ENCODE results near the gene NAA40.

The NAA40 gene

DNA sequence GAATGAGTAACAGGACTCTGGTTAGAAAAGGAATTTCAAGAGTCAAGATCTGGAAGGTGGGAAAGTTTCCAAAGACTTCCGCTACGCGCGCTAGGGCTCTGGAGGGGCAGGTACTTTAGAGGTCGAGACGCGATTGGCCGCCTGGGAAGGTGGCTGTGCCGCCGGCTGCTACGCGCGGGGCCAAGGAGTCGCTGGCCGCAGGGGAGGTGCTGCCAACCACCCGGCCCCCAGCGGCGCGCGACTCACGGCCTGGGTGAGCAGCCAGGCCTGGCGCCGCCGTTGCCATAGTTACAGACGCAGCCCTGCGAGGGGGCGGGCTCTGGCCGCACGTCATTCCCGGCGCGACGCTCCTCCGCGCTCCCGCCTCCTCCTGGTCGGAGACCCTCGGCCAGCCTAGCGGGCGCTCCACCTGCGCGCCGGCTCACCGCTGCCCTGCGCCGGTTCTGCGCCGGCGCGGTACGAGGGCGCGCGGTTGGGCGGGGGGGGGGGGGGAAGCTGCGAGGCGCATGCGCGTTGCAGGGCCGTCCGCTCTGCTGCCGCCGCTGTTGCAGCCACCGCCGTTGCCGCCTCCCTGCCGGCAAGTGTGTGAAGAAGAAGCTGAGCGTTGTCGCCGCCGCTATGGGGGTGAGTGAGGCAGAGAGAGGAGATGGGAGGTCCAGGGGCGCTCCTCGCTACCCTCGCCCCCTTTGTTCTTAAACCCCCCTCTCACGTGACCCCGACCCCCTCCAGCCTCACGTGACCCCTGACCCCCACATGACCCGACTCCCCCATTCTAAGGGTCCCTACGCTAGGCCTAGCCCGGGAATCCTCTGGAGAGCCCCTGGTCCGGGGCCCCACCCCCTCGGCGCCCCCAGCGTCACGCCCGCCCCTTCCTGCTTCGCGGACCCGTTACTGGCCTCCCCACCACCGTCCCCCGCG lies at the start of gene NAA40:
Gene NAA40, plus strand, starts transcription at position 524 of the 918 bp plus-strand sequence. Its CDS starts 95 bp downstream, at position 619.
- H2AFZ ChIP-seq (ENCODE audit: low read length): peak within 1 kb of the TSS; percentile 93
- H4K20me1 ChIP-seq (ENCODE audit: insufficient read depth, low read length, poor library complexity, severe bottlenecking): peaks cover 28% of the 10 kb centered on the region
- no peaks in the 10 kb centered on the region for H3K27me3 ChIP-seq (ENCODE audit: insufficient read depth, low read length, poor library complexity, severe bottlenecking)
- no peaks in the 10 kb centered on the region for H3K36me3 ChIP-seq (ENCODE audit: insufficient read depth, low read length)
- peak within 1 kb of the TSS; percentile 98 for H3K9ac ChIP-seq (ENCODE audit: low read depth, low read length, poor library complexity, severe bottlenecking)
- H3F3A ChIP-seq (ENCODE audit: low read depth): no peaks in the 10 kb centered on the region
- H3K4me2 ChIP-seq (ENCODE audit: low read depth, low read length, poor library complexity, severe bottlenecking): peak within 1 kb of the TSS; percentile 89
- H3K79me2 ChIP-seq (ENCODE audit: insufficient read depth, low read length): peaks cover 49% of the 10 kb centered on the region
- no peaks in the 10 kb centered on the region for H3K9me2 ChIP-seq (replicated peaks; ENCODE audit: low read depth, low read length)
- no peaks in the 10 kb centered on the region for H3K9me3 ChIP-seq (ENCODE audit: insufficient read depth, low read depth, low read length)
- peak within 1 kb of the TSS; percentile 92 for H3K4me3 ChIP-seq (ENCODE audit: low read length, poor library complexity, severe bottlenecking)
- H3K4me1 ChIP-seq (ENCODE audit: insufficient read depth, low read length, poor library complexity, severe bottlenecking): peaks cover 29% of the 10 kb centered on the region
- no peak for TF ChIP-seq EZH2phosphoT487 (IDR thresholded peaks at IDR 0.05; ENCODE audit: borderline replicate concordance)
- TF ChIP-seq, protein P1, sequence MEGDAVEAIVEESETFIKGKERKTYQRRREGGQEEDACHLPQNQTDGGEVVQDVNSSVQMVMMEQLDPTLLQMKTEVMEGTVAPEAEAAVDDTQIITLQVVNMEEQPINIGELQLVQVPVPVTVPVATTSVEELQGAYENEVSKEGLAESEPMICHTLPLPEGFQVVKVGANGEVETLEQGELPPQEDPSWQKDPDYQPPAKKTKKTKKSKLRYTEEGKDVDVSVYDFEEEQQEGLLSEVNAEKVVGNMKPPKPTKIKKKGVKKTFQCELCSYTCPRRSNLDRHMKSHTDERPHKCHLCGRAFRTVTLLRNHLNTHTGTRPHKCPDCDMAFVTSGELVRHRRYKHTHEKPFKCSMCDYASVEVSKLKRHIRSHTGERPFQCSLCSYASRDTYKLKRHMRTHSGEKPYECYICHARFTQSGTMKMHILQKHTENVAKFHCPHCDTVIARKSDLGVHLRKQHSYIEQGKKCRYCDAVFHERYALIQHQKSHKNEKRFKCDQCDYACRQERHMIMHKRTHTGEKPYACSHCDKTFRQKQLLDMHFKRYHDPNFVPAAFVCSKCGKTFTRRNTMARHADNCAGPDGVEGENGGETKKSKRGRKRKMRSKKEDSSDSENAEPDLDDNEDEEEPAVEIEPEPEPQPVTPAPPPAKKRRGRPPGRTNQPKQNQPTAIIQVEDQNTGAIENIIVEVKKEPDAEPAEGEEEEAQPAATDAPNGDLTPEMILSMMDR (conservative IDR thresholded peaks at IDR 0.05; ENCODE audit: low read length): no peak

DNA sequence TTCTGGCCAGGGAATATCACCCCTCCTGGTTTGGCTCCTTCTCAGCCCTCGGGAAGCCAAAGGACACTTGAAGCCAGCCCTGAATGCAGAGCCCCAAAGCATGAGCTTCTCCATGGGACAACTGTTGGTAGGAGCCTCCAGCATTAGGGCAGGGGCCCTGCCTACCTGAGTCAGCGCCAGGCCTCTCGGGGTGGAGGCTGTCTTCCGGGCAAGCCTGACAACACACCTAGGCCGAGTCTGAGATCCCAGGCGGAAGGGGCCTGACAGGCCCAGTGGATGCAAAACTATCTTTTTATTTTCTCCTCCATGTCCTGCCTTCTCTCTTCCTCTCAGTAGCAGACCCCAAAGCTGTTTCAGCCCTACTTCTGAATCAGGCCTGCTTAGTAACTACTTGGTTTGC lies 49.5 kb upstream of the NAA40 start:
- H3K27me3 ChIP-seq (ENCODE audit: insufficient read depth, low read length, poor library complexity, severe bottlenecking): no peaks in the 10 kb centered on the region
- no peaks in the 10 kb centered on the region for H3F3A ChIP-seq (ENCODE audit: low read depth)
- no peak for TF ChIP-seq EZH2phosphoT487 (IDR thresholded peaks at IDR 0.05; ENCODE audit: borderline replicate concordance)
- TF ChIP-seq, protein P1 (conservative IDR thresholded peaks at IDR 0.05; ENCODE audit: low read length): no peak
- no peaks in the 10 kb centered on the region for H3K9me3 ChIP-seq (ENCODE audit: insufficient read depth, low read depth, low read length)
- peaks cover 6% of the 10 kb centered on the region; the same call in 1 of the 2 replicates for H3K36me3 ChIP-seq (ENCODE audit: insufficient read depth, low read length)
- H3K79me2 ChIP-seq (ENCODE audit: insufficient read depth, low read length): peaks cover 86% of the 10 kb centered on the region
- H3K9ac ChIP-seq (ENCODE audit: low read depth, low read length, poor library complexity, severe bottlenecking): no peak overlapping the region
- no peak overlapping the region for H3K4me2 ChIP-seq (ENCODE audit: low read depth, low read length, poor library complexity, severe bottlenecking)
- H4K20me1 ChIP-seq (ENCODE audit: insufficient read depth, low read length, poor library complexity, severe bottlenecking): peaks cover 45% of the 10 kb centered on the region
- H3K4me3 ChIP-seq (ENCODE audit: low read length, poor library complexity, severe bottlenecking): no peak overlapping the region
- H3K4me1 ChIP-seq (ENCODE audit: insufficient read depth, low read length, poor library complexity, severe bottlenecking): peaks cover 20% of the 10 kb centered on the region
- H2AFZ ChIP-seq (ENCODE audit: low read length): no peak overlapping the region
- no peaks in the 10 kb centered on the region for H3K9me2 ChIP-seq (replicated peaks; ENCODE audit: low read depth, low read length)

DNA sequence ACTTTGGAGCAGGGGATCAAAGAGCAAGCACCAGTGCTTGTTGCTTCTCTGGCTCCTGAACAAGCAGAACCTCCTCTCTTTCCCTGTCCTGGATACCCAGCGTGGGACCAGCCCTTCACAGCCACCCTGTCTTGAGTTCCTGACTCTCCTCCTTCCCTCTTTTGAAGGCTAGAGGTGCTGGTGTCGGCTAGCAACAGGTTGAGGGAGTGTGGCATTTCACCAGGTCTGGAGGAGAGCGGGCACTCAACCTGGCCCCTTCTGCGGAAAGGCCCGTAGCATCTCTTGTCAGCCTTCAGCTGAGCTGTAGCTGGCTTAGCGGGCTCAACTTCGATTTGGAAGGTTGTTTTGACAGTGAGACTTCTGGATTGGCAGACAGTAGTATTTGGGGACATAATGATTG lies 48.4 kb upstream of the NAA40 start:
- no peaks in the 10 kb centered on the region for H3F3A ChIP-seq (ENCODE audit: low read depth)
- peaks cover 42% of the 10 kb centered on the region for H4K20me1 ChIP-seq (ENCODE audit: insufficient read depth, low read length, poor library complexity, severe bottlenecking)
- H3K9ac ChIP-seq (ENCODE audit: low read depth, low read length, poor library complexity, severe bottlenecking): no peak overlapping the region
- H3K4me3 ChIP-seq (ENCODE audit: low read length, poor library complexity, severe bottlenecking): no peak overlapping the region
- TF ChIP-seq, protein P1 (conservative IDR thresholded peaks at IDR 0.05; ENCODE audit: low read length): no peak
- no peak for TF ChIP-seq EZH2phosphoT487 (IDR thresholded peaks at IDR 0.05; ENCODE audit: borderline replicate concordance)
- no peaks in the 10 kb centered on the region for H3K27me3 ChIP-seq (ENCODE audit: insufficient read depth, low read length, poor library complexity, severe bottlenecking)
- H3K36me3 ChIP-seq (ENCODE audit: insufficient read depth, low read length): peaks cover 13% of the 10 kb centered on the region; the same call in 1 of the 2 replicates
- H3K79me2 ChIP-seq (ENCODE audit: insufficient read depth, low read length): peaks cover 80% of the 10 kb centered on the region
- peaks cover 20% of the 10 kb centered on the region for H3K4me1 ChIP-seq (ENCODE audit: insufficient read depth, low read length, poor library complexity, severe bottlenecking)
- H3K9me2 ChIP-seq (replicated peaks; ENCODE audit: low read depth, low read length): no peaks in the 10 kb centered on the region
- H3K9me3 ChIP-seq (ENCODE audit: insufficient read depth, low read depth, low read length): no peaks in the 10 kb centered on the region
- no peak overlapping the region for H3K4me2 ChIP-seq (ENCODE audit: low read depth, low read length, poor library complexity, severe bottlenecking)
- H2AFZ ChIP-seq (ENCODE audit: low read length): no peak overlapping the region
